SH-SY5Y (cell line): ENCODE results near the gene APOL6.

Experiments
- GATA2 ChIP-seq: IDR thresholded peaks from 2 replicates; pipeline ENCODE4 v1.6.1; 2011; ENCODE audit warnings: mild to moderate bottlenecking, low read depth, low read length
- GATA3 ChIP-seq: IDR thresholded peaks from 2 replicates; pipeline ENCODE4 v1.6.1; 2011; ENCODE audit warnings: low read depth, mild to moderate bottlenecking, low read length, moderate library complexity

GRCh38 chr22:35605851-35606481, 42.3 kb upstream of the APOL6 start:
- TF ChIP-seq GATA3 (no peak), GATA2 (no peak)
